DMS114 treated with DMSO at 0.1 percent for 48 hours (cell line): ENCODE measurements around the gene ESRRG.

ENCODE experiments used
- DNase-seq: peaks from one replicate; lab custom pipeline; 2025; ENCODE audit not compliant: unreplicated experiment; lab: John Stamatoyannopoulos, UW

Gene ESRRG

GRCh38 chr1:216723274-216723780, at the start of gene ESRRG:
TSS of gene ESRRG (minus strand) at chr1:216723429. CDS start at chr1:216723299, 130 bp downstream.
- no peak for DNase-seq

GRCh38 chr1:216771922-216772321, 48.7 kb upstream of the ESRRG start:
- no peak for DNase-seq

- DNase-seq, result no peak
These were observed 43.6 kb upstream of the ESRRG start for GRCh38 chr1:216766633-216767327.

GRCh38 chr1:216765346-216766300, 42.4 kb upstream of the ESRRG start:
- no peak for DNase-seq

GRCh38 chr1:216758161-216758560, 34.9 kb upstream of the ESRRG start:
- no peak for DNase-seq

- DNase-seq, result no peak
These were observed 33.9 kb upstream of the ESRRG start for GRCh38 chr1:216757110-216757509.

- no peak for DNase-seq
These were observed 27.7 kb upstream of the ESRRG start for GRCh38 chr1:216750961-216751360.

- peak; percentile 7 for DNase-seq
These were observed 26.9 kb upstream of the ESRRG start for GRCh38 chr1:216750031-216750627.

- DNase-seq, result no peak
These were observed 26.0 kb upstream of the ESRRG start for GRCh38 chr1:216749232-216749631.

- DNase-seq, result peak; percentile 2
These were observed 19.4 kb upstream of the ESRRG start for GRCh38 chr1:216742625-216743024.

- no peak for DNase-seq
These were observed 17.1 kb upstream of the ESRRG start for GRCh38 chr1:216740331-216740730.

- no peak for DNase-seq
These were observed 16.6 kb upstream of the ESRRG start for GRCh38 chr1:216739793-216740192.

GRCh38 chr1:216732121-216732520, 8.9 kb upstream of the ESRRG start:
- DNase-seq, result no peak

- DNase-seq, result no peak
These were observed 8.3 kb upstream of the ESRRG start for GRCh38 chr1:216731562-216731961.

- no peak for DNase-seq
These were observed 3.2 kb upstream of the ESRRG start for GRCh38 chr1:216726435-216726834.

- DNase-seq, result no peak
These were observed 408 bp downstream of the ESRRG start for GRCh38 chr1:216722821-216723220.

- DNase-seq, result peak; percentile 3
These were observed 1.4 kb downstream of the ESRRG start for GRCh38 chr1:216721863-216722262.

GRCh38 chr1:216721062-216721461, 2.2 kb downstream of the ESRRG start:
- DNase-seq, result no peak

GRCh38 chr1:216711712-216712111, 11.5 kb downstream of the ESRRG start:
- no peak for DNase-seq

GRCh38 chr1:216710598-216711333, 12.5 kb downstream of the ESRRG start:
- no peak for DNase-seq

GRCh38 chr1:216710055-216710454, 13.2 kb downstream of the ESRRG start:
- no peak for DNase-seq
